ENCODE results near the gene MST1R.

DNA sequence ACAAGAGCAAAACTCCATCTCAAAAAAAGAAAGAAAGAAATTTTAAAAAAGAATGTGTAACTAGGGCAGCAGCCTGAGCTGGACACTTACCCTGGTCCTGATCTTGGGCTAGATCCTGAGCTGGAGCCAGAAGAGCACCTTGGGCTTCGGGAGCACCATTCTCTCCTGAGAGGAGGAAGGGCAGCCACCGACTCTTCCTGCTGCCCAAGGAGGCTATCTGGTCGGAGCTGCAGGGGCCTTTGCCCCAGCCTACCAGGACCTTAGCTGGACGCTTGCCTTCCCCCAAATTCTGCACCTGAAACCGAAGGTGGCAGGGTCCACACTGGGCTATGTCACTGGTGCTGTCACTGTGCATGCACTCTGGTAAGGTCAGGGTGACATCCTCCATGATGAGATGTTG lies 27.1 kb downstream of the MST1R start:
- TF ChIP-seq, protein P1, sequence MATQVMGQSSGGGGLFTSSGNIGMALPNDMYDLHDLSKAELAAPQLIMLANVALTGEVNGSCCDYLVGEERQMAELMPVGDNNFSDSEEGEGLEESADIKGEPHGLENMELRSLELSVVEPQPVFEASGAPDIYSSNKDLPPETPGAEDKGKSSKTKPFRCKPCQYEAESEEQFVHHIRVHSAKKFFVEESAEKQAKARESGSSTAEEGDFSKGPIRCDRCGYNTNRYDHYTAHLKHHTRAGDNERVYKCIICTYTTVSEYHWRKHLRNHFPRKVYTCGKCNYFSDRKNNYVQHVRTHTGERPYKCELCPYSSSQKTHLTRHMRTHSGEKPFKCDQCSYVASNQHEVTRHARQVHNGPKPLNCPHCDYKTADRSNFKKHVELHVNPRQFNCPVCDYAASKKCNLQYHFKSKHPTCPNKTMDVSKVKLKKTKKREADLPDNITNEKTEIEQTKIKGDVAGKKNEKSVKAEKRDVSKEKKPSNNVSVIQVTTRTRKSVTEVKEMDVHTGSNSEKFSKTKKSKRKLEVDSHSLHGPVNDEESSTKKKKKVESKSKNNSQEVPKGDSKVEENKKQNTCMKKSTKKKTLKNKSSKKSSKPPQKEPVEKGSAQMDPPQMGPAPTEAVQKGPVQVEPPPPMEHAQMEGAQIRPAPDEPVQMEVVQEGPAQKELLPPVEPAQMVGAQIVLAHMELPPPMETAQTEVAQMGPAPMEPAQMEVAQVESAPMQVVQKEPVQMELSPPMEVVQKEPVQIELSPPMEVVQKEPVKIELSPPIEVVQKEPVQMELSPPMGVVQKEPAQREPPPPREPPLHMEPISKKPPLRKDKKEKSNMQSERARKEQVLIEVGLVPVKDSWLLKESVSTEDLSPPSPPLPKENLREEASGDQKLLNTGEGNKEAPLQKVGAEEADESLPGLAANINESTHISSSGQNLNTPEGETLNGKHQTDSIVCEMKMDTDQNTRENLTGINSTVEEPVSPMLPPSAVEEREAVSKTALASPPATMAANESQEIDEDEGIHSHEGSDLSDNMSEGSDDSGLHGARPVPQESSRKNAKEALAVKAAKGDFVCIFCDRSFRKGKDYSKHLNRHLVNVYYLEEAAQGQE (IDR thresholded peaks at IDR 0.05; ENCODE audit: borderline replicate concordance) = no peak
- no peak for TF ChIP-seq POLR2AphosphoS5 (IDR thresholded peaks at IDR 0.05)
- TF ChIP-seq, protein P2, sequence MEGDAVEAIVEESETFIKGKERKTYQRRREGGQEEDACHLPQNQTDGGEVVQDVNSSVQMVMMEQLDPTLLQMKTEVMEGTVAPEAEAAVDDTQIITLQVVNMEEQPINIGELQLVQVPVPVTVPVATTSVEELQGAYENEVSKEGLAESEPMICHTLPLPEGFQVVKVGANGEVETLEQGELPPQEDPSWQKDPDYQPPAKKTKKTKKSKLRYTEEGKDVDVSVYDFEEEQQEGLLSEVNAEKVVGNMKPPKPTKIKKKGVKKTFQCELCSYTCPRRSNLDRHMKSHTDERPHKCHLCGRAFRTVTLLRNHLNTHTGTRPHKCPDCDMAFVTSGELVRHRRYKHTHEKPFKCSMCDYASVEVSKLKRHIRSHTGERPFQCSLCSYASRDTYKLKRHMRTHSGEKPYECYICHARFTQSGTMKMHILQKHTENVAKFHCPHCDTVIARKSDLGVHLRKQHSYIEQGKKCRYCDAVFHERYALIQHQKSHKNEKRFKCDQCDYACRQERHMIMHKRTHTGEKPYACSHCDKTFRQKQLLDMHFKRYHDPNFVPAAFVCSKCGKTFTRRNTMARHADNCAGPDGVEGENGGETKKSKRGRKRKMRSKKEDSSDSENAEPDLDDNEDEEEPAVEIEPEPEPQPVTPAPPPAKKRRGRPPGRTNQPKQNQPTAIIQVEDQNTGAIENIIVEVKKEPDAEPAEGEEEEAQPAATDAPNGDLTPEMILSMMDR (IDR thresholded peaks at IDR 0.05; ENCODE audit: poor library complexity, severe bottlenecking) = no peak
- TF ChIP-seq EP300 (conservative IDR thresholded peaks at IDR 0.05; ENCODE audit: poor library complexity, severe bottlenecking) = no peak
- no peak for TF ChIP-seq SMC3 (conservative IDR thresholded peaks at IDR 0.05; ENCODE audit: poor library complexity)
- TF ChIP-seq RAD21 (conservative IDR thresholded peaks at IDR 0.05) = no peak
- no peak for TF ChIP-seq EZH2 (IDR thresholded peaks at IDR 0.05; ENCODE audit: borderline replicate concordance, insufficient read depth, low read length, poor library complexity, severe bottlenecking)
- TF ChIP-seq MXI1 (conservative IDR thresholded peaks at IDR 0.05; ENCODE audit: poor library complexity, severe bottlenecking) = no peak
